ENCODE results near the gene DOP1A.

DOP1A gene

DNA sequence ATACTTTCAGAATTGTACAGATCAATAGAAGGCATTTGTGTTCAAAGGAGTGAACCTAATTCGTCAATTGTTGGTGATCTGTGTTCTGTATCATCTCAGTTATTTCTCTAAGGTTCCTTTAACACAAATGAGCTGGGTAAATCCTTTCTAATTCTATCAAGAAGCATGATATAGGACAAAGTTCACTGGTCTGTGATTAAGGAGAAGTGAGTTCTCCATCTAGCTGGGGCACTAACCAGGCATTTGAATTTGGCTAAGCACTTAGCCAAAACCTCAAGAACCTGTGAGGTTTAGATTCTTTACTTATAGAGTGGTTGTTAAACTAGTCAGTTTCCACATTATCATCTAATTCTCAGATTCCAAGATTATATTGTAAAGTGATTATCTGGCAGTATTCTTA is 50.3 kb downstream of the DOP1A start:
- Histone ChIP-seq H2AFZ (ENCODE audit: low read depth, low read length, severe bottlenecking) (no peak overlapping the region), H3K9me3 (ENCODE audit: insufficient read depth, low read length) (no peaks in the 10 kb centered on the region), H3K27ac (ENCODE audit: low read depth, low read length) (no peak overlapping the region), H3K4me2 (ENCODE audit: low read depth, low read length, poor library complexity, severe bottlenecking) (no peak overlapping the region), H3K79me2 (ENCODE audit: insufficient read depth, low read length) (no peaks in the 10 kb centered on the region), H3K27me3 (ENCODE audit: low read length) (no peaks in the 10 kb centered on the region), H3F3A (ENCODE audit: insufficient read depth) (no peaks in the 10 kb centered on the region), H4K20me1 (ENCODE audit: low read depth, low read length) (no peaks in the 10 kb centered on the region), H3K9ac (ENCODE audit: low read length) (no peak overlapping the region), H3K4me3 (ENCODE audit: insufficient read depth, low read length, poor library complexity, severe bottlenecking) (no peak overlapping the region), H3K36me3 (ENCODE audit: low read length) (peaks cover 36% of the 10 kb centered on the region; the same call in 1 of the 2 replicates), H3K9me2 (replicated peaks; ENCODE audit: insufficient read depth, low read length) (no peaks in the 10 kb centered on the region)
- TF ChIP-seq, protein P1, sequence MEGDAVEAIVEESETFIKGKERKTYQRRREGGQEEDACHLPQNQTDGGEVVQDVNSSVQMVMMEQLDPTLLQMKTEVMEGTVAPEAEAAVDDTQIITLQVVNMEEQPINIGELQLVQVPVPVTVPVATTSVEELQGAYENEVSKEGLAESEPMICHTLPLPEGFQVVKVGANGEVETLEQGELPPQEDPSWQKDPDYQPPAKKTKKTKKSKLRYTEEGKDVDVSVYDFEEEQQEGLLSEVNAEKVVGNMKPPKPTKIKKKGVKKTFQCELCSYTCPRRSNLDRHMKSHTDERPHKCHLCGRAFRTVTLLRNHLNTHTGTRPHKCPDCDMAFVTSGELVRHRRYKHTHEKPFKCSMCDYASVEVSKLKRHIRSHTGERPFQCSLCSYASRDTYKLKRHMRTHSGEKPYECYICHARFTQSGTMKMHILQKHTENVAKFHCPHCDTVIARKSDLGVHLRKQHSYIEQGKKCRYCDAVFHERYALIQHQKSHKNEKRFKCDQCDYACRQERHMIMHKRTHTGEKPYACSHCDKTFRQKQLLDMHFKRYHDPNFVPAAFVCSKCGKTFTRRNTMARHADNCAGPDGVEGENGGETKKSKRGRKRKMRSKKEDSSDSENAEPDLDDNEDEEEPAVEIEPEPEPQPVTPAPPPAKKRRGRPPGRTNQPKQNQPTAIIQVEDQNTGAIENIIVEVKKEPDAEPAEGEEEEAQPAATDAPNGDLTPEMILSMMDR (IDR thresholded peaks at IDR 0.05; ENCODE audit: insufficient read depth, low read length, poor library complexity, severe bottlenecking): no peak
- no peak for TF ChIP-seq EZH2phosphoT487 (conservative IDR thresholded peaks at IDR 0.05; ENCODE audit: low read length)

DNA sequence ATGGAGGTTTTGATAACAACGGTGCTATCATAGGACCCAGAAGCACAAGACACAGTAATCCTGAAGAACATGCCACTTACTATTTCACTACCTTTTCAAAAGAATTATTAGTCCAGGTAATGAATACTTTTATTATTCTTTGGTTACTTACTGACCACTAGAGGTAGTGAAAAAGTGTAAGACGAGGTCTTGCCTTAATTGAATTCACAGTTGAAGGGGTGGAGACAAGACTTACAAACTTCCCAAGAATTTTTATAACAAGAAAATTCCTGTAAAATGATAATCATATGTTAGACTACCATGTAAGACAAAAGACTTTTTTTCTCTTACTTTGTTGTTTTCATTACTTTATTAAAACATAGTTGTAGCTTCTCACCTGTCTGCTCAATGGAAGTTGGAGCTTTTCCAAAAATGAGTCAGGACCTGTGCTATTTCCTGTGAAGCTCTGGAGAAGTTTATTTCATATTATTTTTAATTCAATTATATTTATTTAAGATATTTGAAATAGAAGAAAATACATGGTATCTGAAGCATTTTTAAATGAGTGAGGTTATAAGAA is 52.4 kb downstream of the DOP1A start:
- Histone ChIP-seq H3K4me3 (ENCODE audit: insufficient read depth, low read length, poor library complexity, severe bottlenecking) (no peak overlapping the region), H3K27me3 (ENCODE audit: low read length) (no peaks in the 10 kb centered on the region), H3K27ac (ENCODE audit: low read depth, low read length) (no peak overlapping the region), H3K36me3 (ENCODE audit: low read length) (peaks cover 41% of the 10 kb centered on the region; the same call in 1 of the 2 replicates), H3K9me3 (ENCODE audit: insufficient read depth, low read length) (no peaks in the 10 kb centered on the region), H3K79me2 (ENCODE audit: insufficient read depth, low read length) (no peaks in the 10 kb centered on the region), H4K20me1 (ENCODE audit: low read depth, low read length) (no peaks in the 10 kb centered on the region), H3K9ac (ENCODE audit: low read length) (no peak overlapping the region), H3K9me2 (replicated peaks; ENCODE audit: insufficient read depth, low read length) (no peaks in the 10 kb centered on the region), H3F3A (ENCODE audit: insufficient read depth) (no peaks in the 10 kb centered on the region), H3K4me2 (ENCODE audit: low read depth, low read length, poor library complexity, severe bottlenecking) (no peak overlapping the region), H2AFZ (ENCODE audit: low read depth, low read length, severe bottlenecking) (no peak overlapping the region)
- TF ChIP-seq, protein P1 (IDR thresholded peaks at IDR 0.05; ENCODE audit: insufficient read depth, low read length, poor library complexity, severe bottlenecking): no peak
- TF ChIP-seq EZH2phosphoT487 (conservative IDR thresholded peaks at IDR 0.05; ENCODE audit: low read length): no peak

DNA sequence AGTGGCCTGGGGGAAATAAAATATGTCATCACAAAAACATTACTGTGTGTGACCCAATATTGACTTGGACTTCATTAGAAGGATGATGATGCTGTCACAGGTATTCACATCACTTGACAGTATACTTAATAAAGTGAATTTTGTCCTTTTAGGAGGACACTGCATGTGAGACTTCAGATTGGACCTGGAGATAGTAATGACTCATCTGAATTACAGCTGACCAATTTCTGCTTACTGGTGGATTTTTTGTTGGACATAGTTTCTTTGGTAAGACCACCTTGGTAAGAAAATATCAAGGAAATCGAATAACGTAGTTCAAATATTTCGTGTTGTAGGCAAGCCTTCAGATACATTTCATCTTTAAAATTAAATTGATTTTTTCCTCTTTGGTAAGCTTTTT is 57.1 kb downstream of the DOP1A start:
- H3K27me3 ChIP-seq (ENCODE audit: low read length): no peaks in the 10 kb centered on the region
- no peak overlapping the region for H3K27ac ChIP-seq (ENCODE audit: low read depth, low read length)
- no peaks in the 10 kb centered on the region for H3K9me3 ChIP-seq (ENCODE audit: insufficient read depth, low read length)
- H3K4me3 ChIP-seq (ENCODE audit: insufficient read depth, low read length, poor library complexity, severe bottlenecking): no peak overlapping the region
- no peaks in the 10 kb centered on the region for H3K79me2 ChIP-seq (ENCODE audit: insufficient read depth, low read length)
- H2AFZ ChIP-seq (ENCODE audit: low read depth, low read length, severe bottlenecking): no peak overlapping the region
- no peaks in the 10 kb centered on the region for H4K20me1 ChIP-seq (ENCODE audit: low read depth, low read length)
- H3K9me2 ChIP-seq (replicated peaks; ENCODE audit: insufficient read depth, low read length): no peaks in the 10 kb centered on the region
- TF ChIP-seq, protein P1 (IDR thresholded peaks at IDR 0.05; ENCODE audit: insufficient read depth, low read length, poor library complexity, severe bottlenecking): no peak
- TF ChIP-seq EZH2phosphoT487 (conservative IDR thresholded peaks at IDR 0.05; ENCODE audit: low read length): no peak
- no peak overlapping the region for H3K4me2 ChIP-seq (ENCODE audit: low read depth, low read length, poor library complexity, severe bottlenecking)
- no peaks in the 10 kb centered on the region; the same call in 1 of the 2 replicates for H3F3A ChIP-seq (ENCODE audit: insufficient read depth)
- H3K9ac ChIP-seq (ENCODE audit: low read length): no peak overlapping the region
- H3K36me3 ChIP-seq (ENCODE audit: low read length): peaks cover 50% of the 10 kb centered on the region
